GM10248 (cell line): ENCODE data around the gene LRRC4C.

Source experiments
- CTCF ChIA-PET: fragments of 300-600 bp; sonication (Branson Sonifier 250); formaldehyde crosslinking; extraction: SDS; loops from one replicate; lab custom pipeline; 2021; ENCODE audit warnings: antibody characterized with exemption; lab: Yijun Ruan, JAX
- POLR2A ChIA-PET: fragments of 350-650 bp; sonication (Branson Sonifier 250); formaldehyde crosslinking; extraction: SDS; loops from one replicate; lab custom pipeline; 2020; ENCODE audit warnings: antibody characterized with exemption; lab: Yijun Ruan, JAX
- DNase-seq: peaks from one replicate; pipeline ENCODE4 v3.0.0; 2012; ENCODE audit errors: extremely low spot score
- TF ChIP-seq, protein P1 (sequence below): IDR thresholded peaks from 2 replicates; pipeline ENCODE4 v1.5.1; 2012; ENCODE audit warnings: mild to moderate bottlenecking, low read depth; ENCODE audit errors: extremely low read depth, missing control alignments, control extremely low read depth

LRRC4C gene

GRCh38 chr11:40252236-40252635 lies 1207.2 kb downstream of the LRRC4C start:
- ChIA-PET POLR2A (no interaction called here), CTCF (no interaction called here)
- DNase-seq = no peak
- TF ChIP-seq, protein P1, sequence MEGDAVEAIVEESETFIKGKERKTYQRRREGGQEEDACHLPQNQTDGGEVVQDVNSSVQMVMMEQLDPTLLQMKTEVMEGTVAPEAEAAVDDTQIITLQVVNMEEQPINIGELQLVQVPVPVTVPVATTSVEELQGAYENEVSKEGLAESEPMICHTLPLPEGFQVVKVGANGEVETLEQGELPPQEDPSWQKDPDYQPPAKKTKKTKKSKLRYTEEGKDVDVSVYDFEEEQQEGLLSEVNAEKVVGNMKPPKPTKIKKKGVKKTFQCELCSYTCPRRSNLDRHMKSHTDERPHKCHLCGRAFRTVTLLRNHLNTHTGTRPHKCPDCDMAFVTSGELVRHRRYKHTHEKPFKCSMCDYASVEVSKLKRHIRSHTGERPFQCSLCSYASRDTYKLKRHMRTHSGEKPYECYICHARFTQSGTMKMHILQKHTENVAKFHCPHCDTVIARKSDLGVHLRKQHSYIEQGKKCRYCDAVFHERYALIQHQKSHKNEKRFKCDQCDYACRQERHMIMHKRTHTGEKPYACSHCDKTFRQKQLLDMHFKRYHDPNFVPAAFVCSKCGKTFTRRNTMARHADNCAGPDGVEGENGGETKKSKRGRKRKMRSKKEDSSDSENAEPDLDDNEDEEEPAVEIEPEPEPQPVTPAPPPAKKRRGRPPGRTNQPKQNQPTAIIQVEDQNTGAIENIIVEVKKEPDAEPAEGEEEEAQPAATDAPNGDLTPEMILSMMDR = no peak

DNA sequence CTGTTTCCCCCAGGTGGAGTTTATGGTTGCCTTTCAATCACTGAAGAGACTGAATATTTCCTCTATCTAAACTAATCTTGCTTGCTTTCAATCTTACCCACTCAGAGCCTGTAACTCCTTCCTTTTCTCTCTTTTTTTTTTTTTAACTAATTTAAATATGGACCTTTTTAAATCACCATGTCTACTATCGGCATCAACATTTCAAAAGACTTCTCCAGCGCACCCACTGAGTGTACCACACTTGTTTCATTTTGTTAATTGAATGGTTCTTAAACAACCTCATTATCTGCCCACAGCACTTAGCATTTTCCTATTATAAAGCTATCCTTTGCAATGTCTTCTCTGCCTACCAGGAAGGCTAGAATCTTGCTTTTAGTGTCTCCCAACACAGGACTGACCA lies 1212.5 kb downstream of the LRRC4C start:
- no peak for DNase-seq
- ChIA-PET CTCF (interaction anchor here (1.1 kb wide), 1 partner anchor 13 kb away, joined by 3 read pairs; no protein-coding TSS in a partner anchor), POLR2A (no interaction called here)
- TF ChIP-seq, protein P1 = no peak

DNA sequence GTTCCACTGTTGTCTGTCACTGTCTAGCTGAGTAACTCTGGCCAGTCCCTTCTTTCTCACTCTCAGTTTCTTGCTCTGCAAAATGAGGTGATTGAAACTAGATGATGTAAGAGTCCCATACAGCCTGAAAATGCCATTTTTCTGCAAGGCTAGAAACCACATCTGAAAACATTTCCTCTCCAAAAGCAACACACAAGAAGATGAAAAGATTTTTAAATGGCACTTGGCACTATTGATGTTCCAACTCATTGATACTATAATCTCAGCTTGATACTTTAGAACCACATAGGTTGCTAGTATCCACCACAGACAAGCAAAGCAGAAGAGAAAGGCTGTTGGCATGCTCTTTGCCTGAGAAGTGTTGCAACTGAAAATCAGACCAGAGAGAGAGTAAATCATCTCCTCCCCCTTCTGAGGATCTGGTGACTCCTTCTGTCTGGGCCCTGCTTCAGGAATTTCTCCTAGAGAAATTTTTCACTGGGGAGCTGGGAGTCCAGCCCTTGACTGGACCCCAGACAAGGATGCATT lies 1217.9 kb downstream of the LRRC4C start:
- ChIA-PET POLR2A (no interaction called here), CTCF (no interaction called here)
- DNase-seq = peak; percentile 31
- TF ChIP-seq, protein P1 = no peak

DNA sequence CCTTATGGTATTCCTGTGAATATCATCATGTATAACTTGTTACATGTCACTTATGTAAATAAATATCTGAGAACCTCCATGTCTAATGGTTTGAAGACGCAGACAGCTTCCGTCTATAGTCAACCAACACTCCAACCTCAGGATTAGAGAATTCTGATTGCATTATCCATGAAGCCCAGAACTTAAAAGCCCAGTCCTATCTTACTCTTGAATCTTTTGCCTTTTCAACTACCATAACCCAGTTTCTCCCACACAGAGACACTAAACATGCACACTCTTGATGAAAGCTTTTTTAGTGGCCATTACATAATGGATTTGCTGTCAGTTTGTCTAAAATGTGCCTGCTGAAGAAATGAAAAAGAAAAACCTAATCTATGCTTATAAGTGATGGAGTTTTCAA lies 1219.2 kb downstream of the LRRC4C start:
- TF ChIP-seq, protein P1 = no peak
- CTCF ChIA-PET = no interaction called here

GRCh38 chr11:40236526-40236925 lies 1222.9 kb downstream of the LRRC4C start:
- TF ChIP-seq, protein P1 = no peak
- CTCF ChIA-PET = interaction anchor here (0.7 to 1.3 kb wide), 4 partner anchors 23 to 57 kb away, joined by 3 to 5 read pairs (median 4); no protein-coding TSS in a partner anchor
- no peak for DNase-seq
- POLR2A ChIA-PET = no interaction called here

More for the DNA sequence above, 1219.2 kb downstream of the LRRC4C start:
- no peak for DNase-seq
- POLR2A ChIA-PET = no interaction called here

- TF ChIP-seq, protein P1 = no peak
- ChIA-PET POLR2A (no interaction called here), CTCF (interaction anchor here (1.2 to 1.3 kb wide), 2 partner anchors 22 to 33 kb away, joined by 4 to 5 read pairs; no protein-coding TSS in a partner anchor)
- no peak for DNase-seq
Observed at GRCh38 chr11:40235841-40236240, 1223.6 kb downstream of the LRRC4C start.
